ENCODE measurements around the gene DEPP1.

- TF ChIP-seq, protein P1, sequence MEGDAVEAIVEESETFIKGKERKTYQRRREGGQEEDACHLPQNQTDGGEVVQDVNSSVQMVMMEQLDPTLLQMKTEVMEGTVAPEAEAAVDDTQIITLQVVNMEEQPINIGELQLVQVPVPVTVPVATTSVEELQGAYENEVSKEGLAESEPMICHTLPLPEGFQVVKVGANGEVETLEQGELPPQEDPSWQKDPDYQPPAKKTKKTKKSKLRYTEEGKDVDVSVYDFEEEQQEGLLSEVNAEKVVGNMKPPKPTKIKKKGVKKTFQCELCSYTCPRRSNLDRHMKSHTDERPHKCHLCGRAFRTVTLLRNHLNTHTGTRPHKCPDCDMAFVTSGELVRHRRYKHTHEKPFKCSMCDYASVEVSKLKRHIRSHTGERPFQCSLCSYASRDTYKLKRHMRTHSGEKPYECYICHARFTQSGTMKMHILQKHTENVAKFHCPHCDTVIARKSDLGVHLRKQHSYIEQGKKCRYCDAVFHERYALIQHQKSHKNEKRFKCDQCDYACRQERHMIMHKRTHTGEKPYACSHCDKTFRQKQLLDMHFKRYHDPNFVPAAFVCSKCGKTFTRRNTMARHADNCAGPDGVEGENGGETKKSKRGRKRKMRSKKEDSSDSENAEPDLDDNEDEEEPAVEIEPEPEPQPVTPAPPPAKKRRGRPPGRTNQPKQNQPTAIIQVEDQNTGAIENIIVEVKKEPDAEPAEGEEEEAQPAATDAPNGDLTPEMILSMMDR (IDR thresholded peaks at IDR 0.05; ENCODE audit: low read depth, low read length, missing input control), result no peak
- no peak for TF ChIP-seq EGR1 (IDR thresholded peaks at IDR 0.05; ENCODE audit: low read depth in 2 of 2)
- TF ChIP-seq, protein P2, sequence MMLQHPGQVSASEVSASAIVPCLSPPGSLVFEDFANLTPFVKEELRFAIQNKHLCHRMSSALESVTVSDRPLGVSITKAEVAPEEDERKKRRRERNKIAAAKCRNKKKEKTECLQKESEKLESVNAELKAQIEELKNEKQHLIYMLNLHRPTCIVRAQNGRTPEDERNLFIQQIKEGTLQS (IDR thresholded peaks at IDR 0.05), result no peak
- TF ChIP-seq, protein P3, sequence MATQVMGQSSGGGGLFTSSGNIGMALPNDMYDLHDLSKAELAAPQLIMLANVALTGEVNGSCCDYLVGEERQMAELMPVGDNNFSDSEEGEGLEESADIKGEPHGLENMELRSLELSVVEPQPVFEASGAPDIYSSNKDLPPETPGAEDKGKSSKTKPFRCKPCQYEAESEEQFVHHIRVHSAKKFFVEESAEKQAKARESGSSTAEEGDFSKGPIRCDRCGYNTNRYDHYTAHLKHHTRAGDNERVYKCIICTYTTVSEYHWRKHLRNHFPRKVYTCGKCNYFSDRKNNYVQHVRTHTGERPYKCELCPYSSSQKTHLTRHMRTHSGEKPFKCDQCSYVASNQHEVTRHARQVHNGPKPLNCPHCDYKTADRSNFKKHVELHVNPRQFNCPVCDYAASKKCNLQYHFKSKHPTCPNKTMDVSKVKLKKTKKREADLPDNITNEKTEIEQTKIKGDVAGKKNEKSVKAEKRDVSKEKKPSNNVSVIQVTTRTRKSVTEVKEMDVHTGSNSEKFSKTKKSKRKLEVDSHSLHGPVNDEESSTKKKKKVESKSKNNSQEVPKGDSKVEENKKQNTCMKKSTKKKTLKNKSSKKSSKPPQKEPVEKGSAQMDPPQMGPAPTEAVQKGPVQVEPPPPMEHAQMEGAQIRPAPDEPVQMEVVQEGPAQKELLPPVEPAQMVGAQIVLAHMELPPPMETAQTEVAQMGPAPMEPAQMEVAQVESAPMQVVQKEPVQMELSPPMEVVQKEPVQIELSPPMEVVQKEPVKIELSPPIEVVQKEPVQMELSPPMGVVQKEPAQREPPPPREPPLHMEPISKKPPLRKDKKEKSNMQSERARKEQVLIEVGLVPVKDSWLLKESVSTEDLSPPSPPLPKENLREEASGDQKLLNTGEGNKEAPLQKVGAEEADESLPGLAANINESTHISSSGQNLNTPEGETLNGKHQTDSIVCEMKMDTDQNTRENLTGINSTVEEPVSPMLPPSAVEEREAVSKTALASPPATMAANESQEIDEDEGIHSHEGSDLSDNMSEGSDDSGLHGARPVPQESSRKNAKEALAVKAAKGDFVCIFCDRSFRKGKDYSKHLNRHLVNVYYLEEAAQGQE (IDR thresholded peaks at IDR 0.05), result no peak
- no peak for TF ChIP-seq HNF4G (IDR thresholded peaks at IDR 0.05)
- no peak for TF ChIP-seq TAF1 (conservative IDR thresholded peaks at IDR 0.05)
- TF ChIP-seq JUND (IDR thresholded peaks at IDR 0.05), result no peak
- TF ChIP-seq, protein P4, sequence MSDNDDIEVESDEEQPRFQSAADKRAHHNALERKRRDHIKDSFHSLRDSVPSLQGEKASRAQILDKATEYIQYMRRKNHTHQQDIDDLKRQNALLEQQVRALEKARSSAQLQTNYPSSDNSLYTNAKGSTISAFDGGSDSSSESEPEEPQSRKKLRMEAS (IDR thresholded peaks at IDR 0.05), result no peak
- TF ChIP-seq RAD21 (IDR thresholded peaks at IDR 0.05), result no peak
- TF ChIP-seq SP1 (IDR thresholded peaks at IDR 0.05), result no peak
- no peak for TF ChIP-seq RXRA (IDR thresholded peaks at IDR 0.05)
- TF ChIP-seq ZBTB33 (IDR thresholded peaks at IDR 0.05), result no peak
- TF ChIP-seq YY1 (IDR thresholded peaks at IDR 0.05), result no peak
Observed at GRCh38 chr10:44979281-44980191, 927 bp upstream of the DEPP1 start.
